Activated CD4-positive, alpha-beta T cell treated with anti-CD3 and anti-CD28 coated beads, Interleukin-10, Interleukin-2, amounts not matched to agents 100 ng/mL and 50 ng/mL, durations not matched to agents 16 hours and 8 hours (primary cell): ENCODE measurements around the gene S100A16.
"Not testable (repeated sequence)": the region's sequence is repeated elsewhere in the genome, so short reads cannot be mapped to it uniquely, and the experiment has no call there.

Source experiments
- DNase-seq: peaks from one replicate; pipeline ENCODE4 v3.0.0-alpha.2; 2020

The S100A16 gene

DNA sequence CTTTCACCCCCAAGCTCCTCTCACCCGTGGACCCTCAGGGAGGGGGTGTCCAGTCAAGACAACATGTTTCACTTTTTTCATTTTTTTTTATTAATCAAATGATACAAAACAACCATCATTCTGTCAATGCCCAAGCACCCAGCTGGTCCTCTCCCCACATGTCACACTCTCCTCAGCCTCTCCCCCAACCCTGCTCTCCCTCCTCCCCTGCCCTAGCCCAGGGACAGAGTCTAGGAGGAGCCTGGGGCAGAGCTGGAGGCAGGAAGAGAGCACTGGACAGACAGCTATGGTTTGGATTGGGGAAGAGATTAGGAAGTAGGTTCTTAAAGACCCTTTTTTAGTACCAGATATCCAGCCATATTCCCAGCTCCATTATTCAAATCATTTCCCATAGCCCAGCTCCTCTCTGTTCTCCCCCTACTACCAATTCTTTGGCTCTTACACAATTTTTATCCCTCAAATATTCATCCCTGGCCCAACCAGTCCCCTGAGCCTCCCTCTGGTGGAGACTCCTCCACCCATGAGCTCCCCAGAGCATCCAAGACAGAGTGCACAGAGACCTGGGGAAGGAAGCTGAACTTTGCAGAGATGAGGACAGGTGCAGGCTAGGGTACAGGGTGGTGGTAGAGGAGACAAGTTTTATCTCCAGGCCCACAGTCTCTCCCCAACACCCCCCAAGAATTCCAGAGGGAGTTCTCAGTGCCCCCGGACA lies 1.4 kb upstream of the S100A16 start:
- DNase-seq: no peak

DNA sequence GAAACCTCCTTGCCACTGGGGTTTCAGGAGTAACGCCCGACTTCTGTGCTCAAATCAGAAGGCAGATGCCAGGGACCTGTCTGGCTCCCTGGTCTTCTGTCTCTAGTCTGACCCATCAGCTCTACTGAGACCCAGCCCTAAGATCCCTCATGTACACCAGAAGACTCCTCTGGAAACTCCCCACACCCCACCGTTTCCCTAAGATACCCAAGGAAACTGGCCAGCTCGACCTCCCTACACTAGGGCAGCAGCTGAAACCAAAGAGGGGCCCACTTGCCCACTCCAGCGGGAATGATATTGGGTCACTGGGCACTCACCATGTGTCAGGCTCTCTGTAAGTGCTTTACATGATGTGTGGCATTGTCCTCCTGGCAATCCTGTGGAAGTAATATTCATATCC lies 469 bp upstream of the S100A16 start:
- DNase-seq: no peak

DNA sequence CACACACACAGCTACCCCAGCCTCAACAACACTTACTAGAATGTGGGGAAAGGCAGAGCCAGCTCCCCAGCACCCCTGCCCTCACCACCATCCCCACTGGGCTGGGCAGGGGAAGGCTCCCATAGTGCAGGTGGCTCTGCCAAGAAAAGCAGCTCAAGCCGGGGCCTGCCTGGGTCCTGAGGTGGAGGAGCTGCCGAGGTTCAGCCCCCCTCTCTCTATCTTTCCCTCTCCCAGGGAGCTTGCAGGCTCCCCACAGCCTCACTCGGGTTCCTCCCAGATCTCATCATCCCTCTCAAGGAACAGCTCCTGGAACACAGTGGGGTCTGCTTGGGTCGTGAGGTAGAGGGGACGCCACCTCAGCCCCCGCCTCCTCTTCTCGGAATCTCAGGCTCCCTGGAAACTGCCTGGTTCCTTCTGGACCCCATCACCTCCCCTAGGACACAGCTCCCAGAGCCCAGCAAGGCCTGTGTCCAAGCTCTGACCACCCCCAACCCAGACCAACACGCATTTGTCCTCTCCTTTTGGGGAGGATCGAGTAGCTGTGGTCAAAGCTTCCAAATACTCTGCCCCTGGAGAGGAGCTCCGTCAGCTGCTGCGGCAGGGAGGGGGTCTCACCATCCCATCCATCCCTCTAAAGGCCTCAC lies 704 bp downstream of the S100A16 start:
- DNase-seq: no peak

DNA sequence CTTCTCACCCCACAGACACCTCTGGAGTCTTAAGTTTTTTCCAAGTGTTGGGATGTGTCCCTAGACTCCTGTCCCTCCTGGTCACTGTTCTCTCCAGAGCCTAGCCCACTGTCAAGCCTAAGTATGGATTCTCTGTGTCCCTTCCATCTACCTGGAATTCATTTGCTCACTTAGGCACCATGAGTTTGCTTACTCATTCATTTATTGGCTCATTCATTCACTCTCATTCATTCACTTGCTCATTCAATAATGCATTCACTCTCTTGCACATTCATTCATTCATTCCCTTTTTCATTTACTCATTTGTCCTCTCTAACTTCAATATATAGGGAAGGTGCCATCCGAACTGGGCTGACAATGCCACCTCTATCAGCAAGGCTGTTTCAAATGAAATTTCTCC lies 1.6 kb downstream of the S100A16 start:
- no peak for DNase-seq

DNA sequence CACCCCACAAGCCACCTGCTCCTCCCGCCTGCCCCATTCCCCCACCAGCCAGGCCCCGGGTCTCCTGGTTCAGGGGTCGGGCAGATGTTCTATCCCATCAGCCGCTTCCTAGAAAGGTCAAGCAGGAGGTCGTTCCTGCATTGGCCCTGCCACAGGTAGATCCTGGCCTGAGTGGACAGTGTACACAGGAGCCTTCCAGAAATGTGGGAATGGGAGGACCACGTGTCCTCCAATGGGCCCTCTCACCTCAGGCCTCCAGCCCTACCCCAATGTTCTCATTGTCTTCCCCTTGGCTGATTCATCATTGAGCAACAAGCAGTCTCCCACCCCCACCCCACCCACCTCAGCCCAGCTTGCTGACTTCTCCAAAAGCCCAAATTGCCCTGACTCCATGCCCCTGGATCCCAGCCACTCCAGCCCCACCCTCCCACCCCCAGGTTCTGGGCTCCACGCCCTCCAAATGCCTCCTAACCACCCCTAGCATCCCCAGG lies 2.1 kb downstream of the S100A16 start:
- no peak for DNase-seq

DNA sequence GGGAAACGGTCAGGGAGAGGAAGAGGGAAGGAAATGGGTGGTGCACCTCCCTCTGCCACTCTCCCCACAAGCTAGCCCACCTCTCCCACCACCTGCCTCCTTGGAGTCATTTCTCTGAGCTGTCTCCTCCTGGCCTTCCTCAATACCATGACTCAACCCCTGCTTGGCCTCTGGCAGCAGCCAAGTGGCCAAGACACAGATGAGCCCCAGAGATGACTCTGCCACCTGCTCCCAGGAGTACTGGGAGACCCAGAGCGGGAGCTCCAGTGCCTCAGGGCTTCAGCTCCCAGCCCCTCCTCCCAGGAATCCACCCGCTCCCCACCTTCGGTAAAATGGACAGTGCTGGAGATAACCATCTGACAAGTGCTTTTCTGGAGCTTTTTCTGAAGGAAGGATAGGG lies 2.6 kb downstream of the S100A16 start:
- DNase-seq: no peak

DNA sequence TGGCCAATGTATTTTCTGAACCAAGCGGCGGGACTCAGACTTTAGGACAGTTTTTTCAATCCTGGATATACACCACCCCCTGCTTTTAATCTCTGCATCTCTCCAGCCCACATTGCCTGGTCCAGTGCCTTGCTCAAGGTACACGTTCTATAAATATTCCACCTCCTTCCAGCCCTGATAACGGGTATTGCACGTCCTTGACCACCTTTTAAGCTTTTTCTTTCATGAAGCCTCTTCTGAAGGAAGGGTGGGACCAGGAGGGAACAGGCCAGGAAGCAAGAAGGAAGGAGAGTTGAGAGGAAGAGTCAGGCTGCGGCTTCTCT lies 3.4 kb downstream of the S100A16 start:
- no peak for DNase-seq

DNA sequence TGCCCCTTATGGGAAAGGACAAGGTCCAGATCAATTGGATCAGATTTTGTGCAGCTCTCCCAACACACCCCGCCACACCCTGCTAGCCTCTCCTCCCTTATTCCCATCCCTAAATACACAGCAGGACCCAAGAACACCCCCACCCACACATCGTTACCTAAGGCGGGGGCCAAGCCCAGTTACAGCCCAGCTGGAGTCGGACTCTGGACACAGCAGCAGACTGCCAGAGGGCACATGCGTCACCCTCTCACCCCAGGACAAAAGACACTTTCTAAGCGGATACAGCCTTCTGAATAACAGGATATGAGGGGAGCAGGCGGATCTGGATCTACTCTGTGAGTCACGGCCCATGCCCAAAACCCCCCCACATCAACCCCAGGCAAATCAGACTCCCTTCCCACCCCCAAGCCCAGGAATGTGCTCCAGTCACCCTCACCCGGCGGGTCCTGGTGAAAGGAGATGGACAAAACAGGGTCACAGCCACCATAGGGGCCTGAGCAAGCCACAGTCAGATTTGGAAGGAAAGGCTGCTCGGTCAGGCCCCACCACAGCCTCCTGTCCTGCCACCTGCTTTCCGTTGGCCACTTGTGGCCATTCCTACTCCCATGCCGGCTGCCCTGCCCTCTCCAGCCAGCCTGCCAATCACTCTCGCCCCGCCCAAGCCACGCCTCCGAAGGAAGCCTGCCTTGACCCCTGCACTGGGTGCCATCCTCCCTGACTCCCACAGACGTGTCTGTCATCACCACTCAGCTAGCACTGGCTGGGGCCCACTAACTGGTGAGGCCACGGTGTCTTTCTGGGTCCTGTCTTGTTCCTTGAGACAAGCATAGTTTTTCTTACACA lies 4.0 kb downstream of the S100A16 start:
- no peak for DNase-seq

DNA sequence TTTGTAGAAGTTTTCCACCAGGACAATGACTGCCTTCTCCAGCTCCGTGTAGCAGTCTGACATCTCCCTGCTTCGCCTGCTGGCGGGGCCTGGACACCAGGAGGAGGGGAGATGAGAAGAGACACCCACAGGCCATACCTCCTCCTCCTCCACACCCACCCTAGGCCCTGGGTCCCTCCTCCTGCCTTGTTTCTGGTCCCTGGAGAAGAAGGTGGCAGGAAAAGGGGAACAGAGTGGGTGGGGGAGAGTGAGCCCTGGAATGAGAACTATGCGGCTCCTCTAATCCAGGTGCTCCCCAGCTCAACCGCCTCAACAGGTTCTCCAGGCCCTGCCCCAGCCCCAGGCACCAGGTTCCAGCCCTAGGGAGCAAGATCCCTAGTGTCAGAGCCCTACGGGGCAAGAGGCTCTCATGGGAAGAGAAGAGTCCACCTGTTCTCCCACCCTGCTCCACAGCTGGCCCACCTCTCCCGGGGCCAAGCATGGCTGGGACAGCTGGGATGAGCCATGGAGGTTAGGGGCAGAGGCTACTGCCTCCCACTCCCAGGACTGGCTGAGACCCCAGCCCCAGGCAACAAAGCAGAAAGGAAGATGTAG lies 4.8 kb downstream of the S100A16 start:
- no peak for DNase-seq

DNA sequence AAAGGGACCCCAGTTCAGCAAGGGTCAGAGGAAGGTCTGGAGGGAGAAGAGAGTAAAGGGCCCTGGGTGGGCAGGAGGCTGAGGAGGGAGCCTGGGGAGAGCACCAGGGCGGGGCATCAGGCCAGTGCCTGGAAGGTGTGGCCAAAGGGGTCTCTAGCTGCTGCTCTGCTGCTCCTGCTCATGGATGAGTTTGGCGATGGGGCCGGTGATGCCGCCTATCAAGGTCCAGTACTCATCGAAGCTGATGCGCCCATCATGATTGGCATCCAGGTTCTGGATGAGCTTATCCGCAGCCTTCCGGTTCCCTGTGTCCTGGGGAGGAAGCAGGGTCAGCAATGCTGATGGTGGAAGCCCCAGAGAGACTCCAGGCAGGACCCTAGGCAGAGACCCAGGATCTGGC lies 5.6 kb downstream of the S100A16 start:
- no peak for DNase-seq

DNA sequence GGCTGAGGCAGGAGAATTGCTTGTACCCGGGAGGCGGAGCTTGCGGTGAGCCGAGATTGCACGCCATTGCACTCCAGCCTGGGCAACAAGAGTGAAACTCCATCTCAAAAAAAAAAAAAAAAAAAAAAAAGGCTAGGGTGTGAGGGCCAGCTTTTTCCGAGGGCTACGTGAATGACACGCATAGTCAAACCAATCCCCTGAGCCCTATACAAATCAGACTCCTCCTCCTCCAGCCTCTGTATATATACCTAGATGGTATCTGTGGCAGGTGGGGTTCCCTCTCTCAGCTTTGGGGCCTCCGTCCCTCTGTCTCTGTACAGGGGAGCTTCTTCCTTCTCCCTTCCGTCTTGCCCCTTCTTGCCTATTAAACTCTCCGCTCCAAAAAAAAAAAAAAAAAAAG lies 6.7 kb downstream of the S100A16 start:
- DNase-seq: no peak

DNA sequence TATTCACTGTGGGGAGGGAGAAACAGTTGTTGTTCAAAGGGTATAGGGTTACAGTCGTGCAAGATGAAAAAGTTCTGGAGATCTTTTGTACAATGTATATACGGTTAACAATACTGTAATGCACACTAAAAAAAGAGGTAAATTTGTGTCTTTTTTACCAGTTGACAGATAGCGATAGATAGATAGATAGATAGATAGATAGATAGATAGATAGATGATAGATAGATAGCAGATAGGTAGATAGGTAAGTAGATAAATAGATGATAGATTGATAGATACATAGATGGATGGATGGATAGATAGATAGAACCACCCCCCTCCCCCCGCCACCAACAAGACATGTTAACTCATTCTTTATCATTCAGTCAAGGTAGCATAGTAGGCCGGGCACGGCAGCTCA lies 10.2 kb downstream of the S100A16 start:
- DNase-seq: no peak

DNA sequence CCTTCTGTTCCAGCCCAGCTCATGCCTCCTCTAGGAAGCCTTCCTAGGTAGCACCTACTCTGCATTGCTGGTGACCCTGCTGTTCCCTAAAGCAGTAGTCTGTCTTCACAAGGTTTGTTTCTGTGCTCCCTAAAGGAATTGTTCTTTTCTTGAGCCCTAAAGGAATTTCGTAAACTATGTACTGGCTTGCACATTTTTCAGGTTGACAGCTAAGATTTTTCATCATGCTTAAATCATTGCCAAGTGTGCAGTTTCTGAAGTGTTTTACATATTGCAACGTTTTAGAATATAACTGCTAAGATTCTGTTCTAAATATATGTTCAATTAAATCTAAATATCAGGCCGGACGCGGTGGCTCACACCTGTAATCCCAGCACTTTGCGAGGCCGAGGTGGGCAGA lies 13.1 kb downstream of the S100A16 start:
- DNase-seq: no peak

DNA sequence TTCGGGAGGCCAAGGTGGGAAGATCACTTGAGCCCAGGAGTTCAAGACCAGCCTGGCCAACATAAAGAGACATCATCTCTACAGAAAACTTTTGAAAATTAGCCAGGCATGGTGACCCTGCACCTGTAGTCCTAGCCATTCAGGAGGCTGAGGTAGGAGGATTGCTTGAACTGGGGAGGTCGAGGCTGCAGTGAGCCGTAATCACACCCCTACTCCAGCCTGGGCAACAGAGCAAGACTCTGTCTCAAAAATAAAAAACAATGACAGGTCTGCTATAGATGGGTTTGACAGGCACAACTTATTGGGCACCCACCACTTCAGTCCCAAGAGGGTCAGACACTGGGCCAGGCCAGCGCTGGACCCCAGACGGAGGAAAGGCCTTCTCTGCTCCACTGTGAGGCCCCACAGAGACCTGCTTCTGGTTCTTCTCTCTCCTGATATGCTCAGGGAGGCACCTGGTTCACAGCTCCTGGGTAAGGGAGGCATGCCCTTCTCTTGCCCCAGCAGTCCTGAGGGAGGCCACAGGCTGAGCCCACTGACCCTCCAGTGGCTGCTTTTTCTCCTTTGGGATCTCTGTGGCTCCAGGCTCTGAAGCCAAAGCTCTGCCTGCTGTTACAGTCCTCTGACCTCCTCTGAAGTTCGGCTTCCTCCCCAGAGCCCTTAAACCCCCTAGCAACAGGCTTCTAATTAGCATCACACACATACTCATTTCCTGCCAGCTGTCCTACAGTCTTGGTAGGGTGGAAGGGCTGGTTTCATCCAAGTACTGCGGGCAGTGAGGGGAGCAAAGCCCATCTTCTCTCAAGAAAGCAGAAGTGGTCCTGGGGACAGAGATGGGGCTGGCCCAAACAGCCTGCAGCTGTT lies 14.4 kb downstream of the S100A16 start:
- DNase-seq: peak; percentile 37

DNA sequence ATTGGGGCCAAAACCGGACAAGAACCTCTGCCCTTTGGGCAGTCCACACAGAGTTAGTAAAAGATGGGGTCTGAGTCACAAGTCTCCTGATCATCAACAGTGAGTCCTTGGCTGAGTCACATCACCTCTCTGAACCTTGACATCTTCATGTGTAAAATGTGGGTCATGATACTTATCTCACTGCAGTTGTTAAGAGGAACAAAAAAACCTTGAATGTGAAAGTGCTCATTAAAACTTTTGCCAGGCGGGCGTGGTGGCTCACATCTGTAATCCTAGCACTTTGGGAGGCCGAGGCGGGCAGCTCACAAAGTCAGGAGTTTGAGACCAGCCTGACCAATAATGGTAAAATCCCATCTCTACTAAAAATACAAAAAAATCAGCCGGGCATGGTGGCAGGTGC lies 15.7 kb downstream of the S100A16 start:
- DNase-seq: peak; percentile 44

DNA sequence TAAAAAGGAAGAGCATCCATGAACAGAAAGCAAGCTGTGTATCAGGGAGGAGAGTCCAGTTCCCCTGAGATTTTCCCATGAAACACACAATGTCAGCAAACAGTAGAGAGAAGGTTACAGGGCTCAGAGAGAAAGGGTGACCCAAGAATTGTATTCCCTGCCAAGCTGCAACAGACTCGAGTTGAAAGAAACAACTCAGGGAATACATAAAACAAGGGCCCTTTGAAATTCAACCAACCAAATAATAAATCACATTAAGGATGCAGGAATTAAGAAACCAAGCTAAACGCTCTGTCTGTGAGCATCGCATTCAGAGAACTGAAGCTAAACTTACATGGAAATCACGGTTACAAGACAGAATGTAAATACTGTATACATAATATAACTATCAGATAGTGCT lies 20.2 kb downstream of the S100A16 start:
- no peak for DNase-seq

DNA sequence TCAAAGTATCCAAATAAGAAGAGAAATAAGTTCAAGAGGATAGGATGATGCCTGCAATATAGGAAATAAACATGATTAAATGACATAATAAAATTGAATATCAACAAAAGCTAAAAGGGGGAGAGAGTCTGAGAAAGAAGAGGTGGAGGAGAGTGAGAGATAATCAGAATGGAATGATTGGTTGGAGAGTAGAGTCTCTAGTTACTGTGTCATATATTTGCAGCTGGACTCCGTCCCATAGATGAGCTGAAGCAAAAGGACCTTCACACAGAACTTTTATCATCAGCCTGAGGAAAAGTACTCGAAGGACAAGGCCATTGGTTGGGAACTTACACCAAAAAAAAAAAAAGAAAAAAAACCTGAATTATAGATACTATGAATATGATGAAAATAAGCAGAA lies 24.5 kb downstream of the S100A16 start:
- no peak for DNase-seq

DNA sequence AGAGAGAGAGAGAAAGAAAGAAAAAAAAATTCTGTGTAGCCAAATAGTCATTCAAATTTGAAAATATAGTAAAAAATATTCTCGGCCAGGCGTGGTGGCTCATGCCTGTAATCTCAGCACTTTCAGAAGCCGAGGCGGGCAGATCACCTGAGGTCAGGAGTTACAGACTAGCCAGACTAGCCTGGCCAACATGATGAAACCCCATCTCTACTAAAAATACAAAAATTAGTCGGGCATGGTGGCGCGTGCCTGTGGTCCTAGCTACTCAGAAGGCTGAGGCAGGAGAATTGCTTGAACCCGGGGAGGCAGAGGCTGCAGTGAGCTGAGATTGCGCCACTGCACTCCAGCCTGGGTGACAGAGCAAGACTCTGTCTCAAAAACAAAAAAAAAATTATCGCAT lies 24.9 kb downstream of the S100A16 start:
- DNase-seq: not testable (repeated sequence)

DNA sequence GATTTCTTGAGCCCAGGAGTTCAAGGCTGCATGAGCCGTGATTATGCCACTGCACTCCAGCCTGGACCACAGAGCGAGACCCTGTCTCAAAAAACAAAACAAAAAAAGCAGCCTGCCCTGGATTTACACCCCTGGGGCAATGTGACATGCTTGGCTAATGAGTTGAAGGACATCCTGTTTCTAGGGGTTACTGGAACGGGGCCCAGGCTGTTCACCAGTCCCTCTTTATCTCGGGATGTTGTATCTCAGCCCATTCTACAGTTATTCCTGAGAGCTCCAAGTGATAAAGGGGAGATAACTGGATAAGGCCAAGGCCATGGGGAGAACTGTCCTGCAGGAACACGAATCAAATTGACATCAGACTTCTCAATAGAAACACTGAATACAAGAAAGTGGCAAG lies 25.6 kb downstream of the S100A16 start:
- DNase-seq: no peak

DNA sequence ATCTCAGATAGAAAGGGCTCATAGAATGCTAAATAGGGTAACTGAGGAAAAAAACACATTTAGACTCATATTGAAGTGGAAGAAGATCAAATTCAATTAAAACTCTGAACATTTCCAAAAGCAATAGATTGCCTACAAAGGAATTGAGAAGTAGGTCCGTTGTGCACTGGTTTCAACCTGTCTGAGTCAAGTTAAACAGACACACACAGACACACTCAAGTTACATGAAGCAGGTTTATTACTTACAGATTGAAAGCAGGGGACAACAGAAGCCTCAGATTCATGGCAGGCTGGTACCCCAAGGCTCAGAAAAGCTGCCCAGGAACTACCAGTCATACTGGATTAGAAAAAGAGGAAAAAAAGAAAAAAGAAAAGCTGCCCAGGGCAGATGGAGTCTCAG lies 26.6 kb downstream of the S100A16 start:
- DNase-seq: no peak

DNA sequence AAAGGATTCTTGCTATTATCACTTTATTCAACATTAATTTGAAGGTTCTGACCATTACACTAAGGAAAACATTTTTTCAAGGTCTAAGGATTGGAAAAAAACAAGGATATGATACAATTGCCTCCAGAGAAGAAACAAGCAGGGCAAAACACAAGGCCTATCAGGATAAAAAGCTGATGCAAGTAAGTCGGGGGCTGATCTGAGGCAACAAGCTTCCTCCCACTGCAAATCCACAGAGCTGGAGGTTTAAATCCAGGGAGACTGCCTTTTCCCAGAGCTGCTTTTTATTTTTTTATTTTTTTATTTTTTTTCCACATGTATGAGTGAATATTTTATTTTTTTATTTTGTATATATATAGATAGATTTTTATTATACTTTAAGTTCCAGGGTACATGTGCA lies 27.9 kb downstream of the S100A16 start:
- DNase-seq: no peak

DNA sequence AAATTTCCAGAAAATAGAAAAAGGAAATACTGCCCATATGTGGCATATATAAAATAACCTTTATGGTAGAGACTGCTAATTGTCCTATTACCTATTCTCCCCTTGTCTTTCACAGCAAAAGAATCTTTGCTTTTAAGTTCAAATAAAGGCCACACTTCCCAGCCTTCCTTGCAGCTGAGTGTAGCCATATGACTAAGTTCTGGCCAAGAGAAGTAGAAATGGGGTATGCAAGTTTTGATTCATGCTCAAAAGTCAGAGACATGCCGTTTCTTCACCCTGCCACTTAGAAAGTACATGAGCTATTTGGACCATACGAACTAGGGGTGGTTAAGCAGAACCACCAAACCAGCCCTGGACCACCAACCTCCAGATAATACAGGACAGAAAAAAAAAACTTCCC lies 29.0 kb downstream of the S100A16 start:
- no peak for DNase-seq

DNA sequence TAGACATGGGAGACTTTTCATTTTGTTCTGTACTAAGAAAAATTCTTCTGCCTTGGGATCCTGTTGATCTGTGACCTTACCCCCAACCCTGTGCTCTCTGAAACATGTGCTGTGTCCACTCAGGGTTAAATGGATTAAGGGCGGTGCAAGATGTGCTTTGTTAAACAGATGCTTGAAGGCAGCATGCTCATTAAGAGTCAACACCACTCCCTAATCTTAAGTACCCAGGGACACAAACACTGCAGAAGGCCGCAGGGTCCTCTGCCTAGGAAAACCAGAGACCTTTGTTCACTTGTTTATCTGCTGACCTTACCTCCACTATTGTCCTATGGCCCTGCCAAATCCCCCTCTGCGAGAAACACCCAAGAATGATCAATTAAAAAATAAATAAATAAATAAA lies 29.4 kb downstream of the S100A16 start:
- DNase-seq: not testable (repeated sequence)
